ENCODE data around the gene RPUSD3.

The RPUSD3 gene

DNA sequence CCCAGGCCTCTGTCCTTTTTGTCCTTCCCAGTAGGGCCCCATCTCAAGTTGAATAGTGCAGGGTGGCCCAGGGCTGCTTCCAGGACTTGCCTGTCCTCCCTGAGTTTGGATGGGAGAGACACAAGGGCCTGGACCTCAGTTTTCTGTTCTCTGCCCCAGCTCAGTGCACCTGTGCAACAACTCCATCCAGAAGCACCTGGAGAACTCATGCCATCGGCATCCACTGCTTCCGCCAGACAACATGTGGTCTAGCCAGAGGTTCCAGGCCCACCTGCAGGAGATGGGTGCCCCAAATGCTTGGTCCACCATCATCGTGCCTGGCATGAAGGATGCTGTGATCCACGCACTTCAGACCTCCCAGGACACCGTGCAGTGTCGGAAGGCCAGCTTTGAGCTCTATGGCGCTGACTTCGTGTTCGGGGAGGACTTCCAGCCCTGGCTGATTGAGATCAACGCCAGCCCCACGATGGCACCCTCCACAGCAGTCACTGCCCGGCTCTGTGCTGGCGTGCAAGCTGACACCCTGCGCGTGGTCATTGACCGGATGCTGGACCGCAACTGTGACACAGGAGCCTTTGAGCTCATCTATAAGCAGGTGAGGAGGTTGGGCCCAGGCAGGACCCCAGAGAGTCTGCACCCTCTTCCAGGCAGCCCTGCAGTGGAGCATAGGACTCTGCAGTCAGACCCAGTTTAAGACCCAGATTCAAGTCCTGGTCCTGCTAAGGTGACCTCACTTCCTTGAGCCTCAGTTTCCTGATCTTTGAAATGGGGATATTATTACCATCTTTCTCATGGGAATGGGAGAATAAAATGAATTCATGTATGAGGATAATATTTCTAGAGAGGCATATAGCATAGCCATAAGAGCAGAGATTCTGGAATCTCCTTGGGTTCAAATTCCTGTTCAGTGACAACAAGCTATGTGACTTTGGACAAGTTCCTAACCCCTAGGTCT is 14.7 kb downstream of the RPUSD3 start:
- ATAC-seq (no peak), DNase-seq (ENCODE audit: low spot score in 2 of 2) (no peak)
- H3K4me1 Mint-ChIP-seq = peaks cover 5% of the 10 kb centered on the region
- H3K9me3 Mint-ChIP-seq = no peaks in the 10 kb centered on the region
- peak overlapping the region; percentile 43 for H3K27ac Mint-ChIP-seq
- no peak overlapping the region for H3K4me3 Mint-ChIP-seq
- H3K36me3 Mint-ChIP-seq = peaks cover 59% of the 10 kb centered on the region

DNA sequence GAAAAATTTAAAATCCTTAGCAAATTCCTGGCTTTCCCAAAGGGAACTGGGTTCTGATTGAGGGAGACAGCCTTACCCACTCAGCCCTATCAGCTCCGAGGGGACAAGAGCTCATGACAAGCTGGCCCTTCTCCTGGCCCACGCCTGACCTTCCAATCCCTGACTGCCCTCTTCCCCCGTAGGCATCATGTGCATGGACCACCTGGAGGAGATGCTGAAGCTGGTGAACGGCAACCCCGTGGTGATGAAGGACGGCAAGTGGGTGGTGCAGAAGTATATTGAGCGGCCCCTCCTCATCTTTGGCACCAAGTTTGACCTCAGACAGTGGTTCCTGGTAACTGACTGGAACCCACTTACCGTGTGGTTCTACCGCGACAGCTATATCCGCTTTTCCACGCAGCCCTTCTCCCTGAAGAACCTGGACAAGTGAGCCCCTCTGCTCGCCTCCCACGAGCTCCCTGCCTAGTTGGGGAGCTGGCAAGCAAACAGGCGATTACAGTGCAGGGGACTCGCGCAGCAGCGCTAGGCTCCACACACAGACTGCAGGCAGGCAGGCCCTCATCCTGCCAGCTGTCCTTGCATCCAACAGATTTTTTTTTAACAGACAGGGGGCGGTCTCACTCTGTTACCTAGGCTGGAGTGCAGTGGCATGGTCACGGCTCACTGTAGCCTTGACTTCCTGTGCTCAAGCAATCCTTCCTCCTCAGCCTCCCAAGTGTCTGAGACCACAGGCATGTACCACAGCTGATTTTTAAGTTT is 16.8 kb downstream of the RPUSD3 start:
- H3K9me3 Mint-ChIP-seq = no peaks in the 10 kb centered on the region
- ATAC-seq (peak; percentile 73), DNase-seq (ENCODE audit: low spot score in 2 of 2) (no peak)
- H3K4me3 Mint-ChIP-seq = no peak overlapping the region
- peaks cover 38% of the 10 kb centered on the region for H3K36me3 Mint-ChIP-seq
- H3K4me1 Mint-ChIP-seq = peaks cover 5% of the 10 kb centered on the region
- no peak overlapping the region for H3K27ac Mint-ChIP-seq

DNA sequence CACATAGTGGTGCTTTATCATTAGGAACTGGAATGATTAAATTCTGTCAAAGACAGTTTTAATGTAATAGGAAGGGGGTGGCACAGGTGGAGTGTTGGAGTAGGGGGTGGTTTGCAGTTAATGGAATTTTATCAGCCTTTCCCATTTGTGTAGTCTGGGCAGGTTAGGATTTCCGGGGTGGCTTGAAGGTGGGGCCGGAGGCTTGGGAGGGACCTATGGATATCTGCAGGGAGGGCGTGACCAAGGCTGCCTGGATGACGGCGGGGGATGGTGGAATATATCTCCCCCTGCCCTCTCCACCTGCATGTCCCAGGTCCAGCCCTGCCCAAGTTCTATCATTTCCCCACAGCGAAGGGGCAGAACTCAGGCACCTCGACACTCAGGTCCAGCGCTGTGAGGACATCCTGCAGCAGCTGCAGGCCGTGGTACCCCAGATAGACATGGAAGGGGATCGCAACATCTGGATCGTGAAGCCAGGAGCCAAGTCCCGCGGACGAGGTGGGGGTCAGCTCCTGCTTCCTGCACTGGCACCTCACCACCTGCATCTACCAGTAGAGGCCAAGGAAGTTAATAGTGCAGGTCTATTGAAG is 18.3 kb downstream of the RPUSD3 start:
- Mint-ChIP-seq H3K4me1 (no peaks in the 10 kb centered on the region), H3K4me3 (no peak overlapping the region), H3K36me3 (peaks cover 23% of the 10 kb centered on the region), H3K9me3 (no peaks in the 10 kb centered on the region), H3K27ac (no peak overlapping the region)
- ATAC-seq (no peak), DNase-seq (ENCODE audit: low spot score in 2 of 2) (no peak)

DNA sequence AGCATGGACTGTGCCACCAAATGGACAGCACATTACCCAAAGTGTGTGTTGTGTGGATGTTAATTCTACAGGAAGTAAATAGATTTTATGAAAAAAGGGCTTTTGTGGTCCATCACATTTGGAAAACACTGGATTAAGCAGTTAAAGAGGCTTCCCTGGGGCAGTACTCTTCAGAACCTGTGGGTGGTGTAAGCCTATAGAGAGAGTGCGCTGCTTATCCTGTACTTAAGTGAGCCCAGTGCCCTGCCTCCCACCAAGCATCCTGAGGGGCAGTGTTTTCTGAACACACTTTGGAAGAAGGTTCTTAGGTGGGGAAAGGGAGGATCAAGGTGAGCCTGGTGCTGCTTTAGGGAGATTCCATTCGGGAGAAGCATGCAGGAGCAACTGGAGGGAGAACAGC is 22.9 kb downstream of the RPUSD3 start:
- no peak for ATAC-seq
- Mint-ChIP-seq H3K9me3 (no peaks in the 10 kb centered on the region), H3K4me3 (no peak overlapping the region), H3K4me1 (no peaks in the 10 kb centered on the region), H3K36me3 (peaks cover 8% of the 10 kb centered on the region), H3K27ac (peak overlapping the region; percentile 35)
- DNase-seq (ENCODE audit: low spot score in 2 of 2) = no peak

DNA sequence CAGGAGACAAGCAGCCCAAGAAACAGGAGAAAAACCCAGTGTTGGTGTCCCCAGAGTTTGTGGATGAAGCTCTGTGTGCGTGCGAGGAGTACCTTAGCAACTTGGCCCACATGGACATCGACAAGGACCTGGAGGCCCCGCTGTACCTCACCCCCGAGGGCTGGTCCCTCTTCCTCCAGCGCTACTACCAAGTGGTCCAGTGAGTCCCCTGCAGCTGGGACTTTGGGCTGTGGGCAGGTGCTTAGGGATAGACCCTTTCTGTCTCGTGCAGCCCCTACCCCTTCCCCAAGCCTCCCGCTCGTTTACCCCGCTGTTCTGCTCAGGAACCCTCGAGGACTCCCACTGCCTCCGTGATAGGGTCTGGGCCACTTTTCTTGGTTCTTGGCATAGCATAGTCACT is 23.3 kb downstream of the RPUSD3 start:
- H3K9me3 Mint-ChIP-seq = no peaks in the 10 kb centered on the region
- peak overlapping the region; percentile 35 for H3K27ac Mint-ChIP-seq
- no peaks in the 10 kb centered on the region for H3K4me1 Mint-ChIP-seq
- no peak for DNase-seq (ENCODE audit: low spot score in 2 of 2)
- H3K36me3 Mint-ChIP-seq = peaks cover 8% of the 10 kb centered on the region
- peak; percentile 34 for ATAC-seq
- H3K4me3 Mint-ChIP-seq = no peak overlapping the region

DNA sequence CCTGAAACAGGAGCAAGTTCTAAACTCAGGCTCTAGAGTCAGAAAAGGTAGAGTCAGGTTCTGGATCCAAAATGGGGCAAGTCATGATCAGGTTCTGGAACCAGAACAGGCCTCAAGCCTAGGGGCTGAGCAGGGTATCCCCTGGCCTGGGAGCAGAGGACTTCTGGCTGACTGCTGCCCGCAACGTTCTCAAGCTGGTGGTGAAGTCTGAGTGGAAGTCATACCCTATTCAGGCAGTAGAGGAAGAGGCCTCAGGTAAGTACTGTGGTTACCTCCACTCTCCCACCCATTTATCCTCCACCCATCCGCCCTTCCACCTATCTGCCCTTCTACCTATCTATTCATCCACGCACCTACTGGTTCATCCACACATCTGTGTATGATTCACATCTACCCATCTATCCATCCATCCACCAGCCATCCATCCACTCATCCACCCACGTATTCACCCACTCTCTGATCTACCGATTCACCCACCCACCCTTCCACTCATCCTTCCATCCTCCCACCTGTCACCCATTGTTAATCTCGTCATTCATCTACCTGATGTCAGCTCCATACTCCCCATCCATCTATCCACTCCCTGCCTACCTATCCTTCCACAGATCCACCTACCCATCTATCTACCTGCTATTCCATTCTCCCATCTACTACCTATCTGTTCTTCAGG is 25.0 kb downstream of the RPUSD3 start:
- no peak for ATAC-seq
- peaks cover 11% of the 10 kb centered on the region for H3K36me3 Mint-ChIP-seq
- H3K27ac Mint-ChIP-seq = no peak overlapping the region
- H3K9me3 Mint-ChIP-seq = no peaks in the 10 kb centered on the region
- no peaks in the 10 kb centered on the region for H3K4me1 Mint-ChIP-seq
- no peak overlapping the region for H3K4me3 Mint-ChIP-seq
- no peak for DNase-seq (ENCODE audit: low spot score in 2 of 2)

DNA sequence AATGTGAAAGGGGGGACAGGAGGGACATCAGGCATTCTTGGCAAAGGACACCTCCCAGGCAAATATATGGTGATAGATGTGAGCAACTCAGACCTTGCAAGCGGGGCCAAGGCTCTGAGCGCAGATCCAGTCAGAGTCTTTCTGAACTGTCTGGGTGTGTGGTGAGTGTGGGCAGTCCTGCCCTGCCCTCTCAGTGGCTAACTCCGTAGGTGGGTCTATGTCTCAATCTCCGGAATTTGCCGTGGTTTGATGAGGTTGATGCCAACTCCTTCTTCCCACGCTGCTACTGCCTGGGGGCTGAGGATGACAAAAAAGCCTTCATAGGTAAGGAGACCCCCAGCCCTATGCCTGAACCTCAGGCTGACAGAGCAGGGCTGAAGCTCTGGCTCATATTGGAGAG is 26.4 kb downstream of the RPUSD3 start:
- peaks cover 21% of the 10 kb centered on the region for H3K36me3 Mint-ChIP-seq
- DNase-seq (ENCODE audit: low spot score in 2 of 2) = no peak
- peak; percentile 44 for ATAC-seq
- no peaks in the 10 kb centered on the region for H3K9me3 Mint-ChIP-seq
- H3K4me1 Mint-ChIP-seq = no peaks in the 10 kb centered on the region
- no peak overlapping the region for H3K4me3 Mint-ChIP-seq
- no peak overlapping the region for H3K27ac Mint-ChIP-seq

DNA sequence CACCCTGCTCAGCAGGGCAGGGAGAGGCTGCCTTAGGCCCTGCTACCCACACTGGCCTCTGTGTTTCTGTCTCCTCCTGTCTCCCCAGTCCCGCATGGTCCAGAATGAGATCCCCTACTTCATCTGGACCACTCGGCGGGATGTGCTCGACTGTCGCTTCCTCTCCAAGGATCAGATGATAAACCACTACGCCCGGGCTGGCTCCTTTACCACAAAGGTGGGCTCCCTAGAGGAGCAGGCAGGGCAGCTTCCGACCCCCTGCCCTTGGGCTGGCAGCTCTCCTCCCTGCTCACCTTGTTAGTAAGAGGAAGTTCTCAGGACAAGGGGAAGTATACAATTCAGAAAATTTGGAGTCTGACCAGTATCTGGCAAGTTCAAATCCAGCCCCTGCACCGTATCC is 27.8 kb downstream of the RPUSD3 start:
- Mint-ChIP-seq H3K27ac (no peak overlapping the region), H3K9me3 (no peaks in the 10 kb centered on the region), H3K4me3 (no peak overlapping the region), H3K4me1 (peaks cover 8% of the 10 kb centered on the region), H3K36me3 (peaks cover 22% of the 10 kb centered on the region)
- no peak for DNase-seq (ENCODE audit: low spot score in 2 of 2)
- ATAC-seq = no peak

DNA sequence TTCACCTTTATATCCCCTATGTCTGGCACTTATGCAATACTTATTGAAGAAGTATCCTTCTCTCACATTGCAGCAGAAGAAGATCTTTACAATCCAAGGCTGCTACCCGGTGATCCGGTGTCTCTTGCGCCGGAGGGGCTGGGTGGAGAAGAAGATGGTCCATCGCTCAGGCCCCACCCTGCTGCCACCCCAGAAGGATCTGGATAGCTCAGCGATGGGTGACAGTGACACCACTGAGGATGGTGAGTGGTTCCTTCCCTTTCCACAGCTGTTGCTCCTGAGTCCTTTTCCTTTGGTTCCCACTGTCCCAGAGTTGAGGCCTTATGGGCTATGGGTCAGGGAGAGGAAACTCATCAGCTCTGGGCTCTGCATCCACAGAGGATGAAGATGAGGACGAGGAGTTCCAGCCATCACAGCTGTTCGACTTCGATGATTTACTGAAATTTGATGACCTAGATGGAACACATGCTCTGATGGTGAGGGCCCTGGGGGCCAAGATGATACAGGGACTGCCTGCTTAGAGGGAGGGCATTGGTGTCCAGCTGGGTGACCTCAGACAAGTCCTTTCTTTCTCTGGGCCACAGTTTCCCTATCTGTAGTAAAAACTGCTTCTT is 30.8 kb downstream of the RPUSD3 start:
- no peaks in the 10 kb centered on the region for H3K9me3 Mint-ChIP-seq
- DNase-seq (ENCODE audit: low spot score in 2 of 2) (no peak), ATAC-seq (no peak)
- peaks cover 49% of the 10 kb centered on the region for H3K36me3 Mint-ChIP-seq
- peaks cover 32% of the 10 kb centered on the region for H3K4me1 Mint-ChIP-seq
- H3K4me3 Mint-ChIP-seq = no peak overlapping the region
- H3K27ac Mint-ChIP-seq = no peak overlapping the region

DNA sequence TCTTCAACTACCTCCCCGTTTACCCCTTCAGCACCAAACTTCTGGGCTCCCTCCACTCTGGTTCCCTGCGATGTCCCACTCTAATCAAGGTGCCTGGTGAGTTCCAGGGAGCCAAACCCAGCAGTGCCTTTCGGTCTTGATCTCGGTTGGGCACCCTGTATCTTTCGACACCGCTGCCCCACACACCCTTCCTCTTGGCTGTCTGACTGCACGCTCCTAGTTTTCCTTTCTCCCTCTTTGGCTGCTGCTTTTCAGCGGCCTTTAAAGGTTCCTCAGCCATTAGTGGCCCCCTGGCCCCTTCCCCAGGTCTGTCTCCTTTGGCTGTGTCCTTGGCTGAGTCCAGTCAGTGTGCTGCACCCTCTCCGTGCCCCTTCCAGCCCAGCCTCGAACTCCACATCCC is 33.0 kb downstream of the RPUSD3 start:
- H3K9me3 Mint-ChIP-seq = no peaks in the 10 kb centered on the region
- H3K4me1 Mint-ChIP-seq = peaks cover 45% of the 10 kb centered on the region
- no peak for ATAC-seq
- H3K36me3 Mint-ChIP-seq = peaks cover 61% of the 10 kb centered on the region
- no peak for DNase-seq (ENCODE audit: low spot score in 2 of 2)
- peak overlapping the region; percentile 96 for H3K27ac Mint-ChIP-seq
- peak overlapping the region; percentile 89 for H3K4me3 Mint-ChIP-seq

DNA sequence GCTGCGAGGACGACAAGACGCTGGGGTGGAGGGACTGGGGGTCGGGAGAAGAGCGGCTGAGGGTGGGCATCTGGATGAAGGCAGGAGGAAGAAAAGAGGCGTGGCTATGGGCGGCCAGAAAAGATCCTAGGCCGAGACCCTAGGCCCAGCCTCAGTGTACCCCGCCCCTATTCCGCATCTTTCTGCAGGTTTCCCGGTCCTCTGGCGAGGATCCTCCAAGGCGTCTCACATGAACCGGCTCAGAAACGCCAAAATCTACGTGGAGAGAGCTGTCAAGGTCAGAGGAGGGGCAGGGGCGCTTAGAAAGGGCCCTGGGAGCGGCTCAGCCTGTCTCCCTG is 33.4 kb downstream of the RPUSD3 start:
- Mint-ChIP-seq H3K36me3 (peaks cover 65% of the 10 kb centered on the region), H3K9me3 (no peaks in the 10 kb centered on the region), H3K4me3 (peak overlapping the region; percentile 89), H3K27ac (peak overlapping the region; percentile 96), H3K4me1 (peaks cover 45% of the 10 kb centered on the region)
- ATAC-seq = no peak
- DNase-seq (ENCODE audit: low spot score in 2 of 2) = no peak

DNA sequence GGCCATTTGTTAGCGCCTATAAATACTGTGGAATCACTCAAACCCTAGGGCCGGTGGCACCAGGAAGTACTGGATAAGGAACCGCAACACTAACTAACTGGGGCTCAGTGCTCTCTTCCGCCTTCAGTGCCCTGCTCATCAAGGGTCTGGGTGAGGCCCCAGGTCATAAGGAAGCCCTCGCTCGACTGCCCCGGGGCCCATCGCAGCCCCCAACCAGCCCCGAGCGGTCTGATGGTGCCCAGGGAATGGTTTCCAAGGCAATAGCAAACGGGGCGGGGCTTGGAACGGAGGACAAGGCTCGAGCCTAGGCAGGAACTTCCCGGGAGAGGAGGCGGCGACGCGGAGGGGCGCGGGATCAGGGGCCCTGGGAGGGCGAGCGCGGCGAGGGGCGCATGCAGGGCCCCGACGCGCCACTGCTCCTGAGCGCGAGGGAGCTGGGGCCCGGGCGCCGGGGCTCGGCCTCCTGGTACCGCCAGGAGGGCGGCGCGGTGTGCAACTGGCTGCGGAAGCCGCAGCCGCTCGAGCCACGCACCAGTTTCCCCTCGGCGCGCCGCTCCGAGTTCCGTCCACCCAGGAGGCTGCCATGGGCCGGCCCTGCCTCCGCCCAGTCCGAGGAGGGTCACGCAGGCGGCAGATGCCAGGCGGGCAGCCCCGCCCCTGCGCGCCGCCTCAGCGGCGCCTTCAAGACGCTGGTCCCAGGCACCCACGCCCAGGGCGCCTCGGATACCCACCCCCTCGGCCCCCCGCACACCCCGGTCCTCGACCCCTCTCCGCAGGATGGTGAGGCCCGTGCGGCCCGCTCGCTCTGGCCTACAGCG is 34.0 kb downstream of the RPUSD3 start, which contains the start of gene TTLL3:
Gene TTLL3 (plus strand): TSS at position 648 of the 818 bp plus-strand sequence. CDS start 400 bp downstream, outside the sequence.
- peaks cover 45% of the 10 kb centered on the region for H3K4me1 Mint-ChIP-seq
- peak within 1 kb of the TSS; percentile 89 for H3K4me3 Mint-ChIP-seq
- no peaks in the 10 kb centered on the region for H3K9me3 Mint-ChIP-seq
- peaks cover 71% of the 10 kb centered on the region for H3K36me3 Mint-ChIP-seq
- ATAC-seq (peak; percentile 63), DNase-seq (ENCODE audit: low spot score in 2 of 2) (peak; percentile 20 to 73)
- peak within 1 kb of the TSS; percentile 96 for H3K27ac Mint-ChIP-seq

DNA sequence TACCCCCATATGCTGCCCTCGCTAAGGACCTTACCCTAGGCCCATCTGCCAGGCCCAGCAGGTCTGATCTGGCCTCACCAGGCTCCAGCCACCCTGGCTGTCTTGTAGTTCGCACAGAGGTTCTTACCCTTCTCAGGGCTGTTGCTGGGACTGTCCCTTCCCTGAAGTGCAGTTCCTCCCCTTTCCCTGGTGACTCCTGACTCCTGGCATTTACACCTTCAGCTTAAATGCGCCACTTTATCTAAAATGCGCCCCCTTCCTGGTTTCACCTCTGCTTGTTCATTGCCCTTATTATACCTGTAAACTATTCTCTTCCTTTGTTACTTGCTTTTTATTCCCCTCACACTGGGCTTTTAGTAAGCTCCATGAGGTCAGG is 34.6 kb downstream of the RPUSD3 start:
- ATAC-seq = no peak
- Mint-ChIP-seq H3K4me1 (peaks cover 45% of the 10 kb centered on the region), H3K36me3 (peaks cover 77% of the 10 kb centered on the region), H3K27ac (peak overlapping the region; percentile 96), H3K4me3 (peak overlapping the region; percentile 89), H3K9me3 (no peaks in the 10 kb centered on the region)
- DNase-seq (ENCODE audit: low spot score in 2 of 2) = peak in 1 of 2 donors; percentile 55
